ENCODE data around the gene LOXHD1.
A peak's percentile ranks its signal among the peaks of the same experiment; 100 is the strongest.

Gene LOXHD1

GRCh38 chr18:46468426-46469180 lies 188.4 kb downstream of the LOXHD1 start:
- TF ChIP-seq CTCF (IDR thresholded peaks at IDR 0.05): no peak

DNA sequence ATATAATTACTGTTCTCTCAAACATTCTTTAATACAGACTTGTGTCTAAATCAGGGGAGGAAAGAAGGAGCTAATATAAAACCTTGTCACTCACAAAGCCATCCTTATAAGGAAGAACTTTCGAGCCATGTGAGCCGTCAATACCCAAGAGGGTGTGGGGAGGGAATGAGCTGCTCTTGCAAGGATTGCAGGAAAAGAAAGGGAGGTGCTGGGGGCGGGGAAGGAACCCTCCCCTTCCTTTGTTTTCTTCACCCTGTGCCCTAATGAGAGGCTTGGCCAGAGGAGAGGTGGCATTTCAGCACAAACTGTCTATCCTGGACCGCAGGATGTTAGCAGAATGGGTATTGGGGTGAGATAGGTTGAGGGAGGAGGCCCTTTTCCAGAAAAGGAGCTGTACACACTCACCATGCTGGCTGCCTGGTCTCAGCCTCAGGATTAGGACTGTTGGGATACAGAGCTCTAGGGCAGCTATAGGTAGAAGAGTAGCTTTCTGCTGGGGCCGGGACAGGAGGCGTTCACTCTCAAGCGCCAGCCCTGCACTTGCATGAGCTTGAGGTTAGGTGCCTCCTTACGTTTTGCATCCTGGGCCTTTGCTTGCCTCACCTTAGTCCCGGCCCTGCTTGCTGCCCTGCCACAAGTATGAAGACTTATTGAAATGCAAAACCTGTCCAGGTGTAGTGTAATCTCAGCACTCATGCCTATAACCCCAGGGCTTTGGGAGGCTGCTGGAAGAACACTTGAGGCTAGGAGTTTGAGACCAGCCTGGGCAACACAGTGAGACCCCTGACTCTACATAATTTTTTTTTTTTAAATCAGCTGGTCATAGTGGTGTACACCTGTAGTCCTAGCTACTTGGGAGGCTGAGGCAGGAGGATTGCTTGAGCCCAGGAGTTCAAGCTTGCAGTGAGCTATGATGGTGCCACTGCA lies 190.5 kb downstream of the LOXHD1 start:
- Histone ChIP-seq H3K27me3 (ENCODE audit: control insufficient read depth, insufficient read depth, low read length) (no peaks in the 10 kb centered on the region), H3K4me1 (peaks cover 67% of the 10 kb centered on the region), H3K4me3 (ENCODE audit: low read depth, low read length) (no peak overlapping the region), H2AFZ (peak overlapping the region; percentile 23), H3K9ac (no peak overlapping the region), H3K4me2 (ENCODE audit: low read length) (no peak overlapping the region), H3K36me3 (ENCODE audit: control insufficient read depth, insufficient read depth, low read length) (no peaks in the 10 kb centered on the region), H3K9me3 (ENCODE audit: control insufficient read depth, low read length) (no peaks in the 10 kb centered on the region), H3K79me2 (no peaks in the 10 kb centered on the region), H3K27ac (peak overlapping the region; percentile 88)
- no peak for TF ChIP-seq CTCF (IDR thresholded peaks at IDR 0.05)

More at GRCh38 chr18:46468426-46469180, 188.4 kb downstream of the LOXHD1 start:
- Histone ChIP-seq H3K4me2 (ENCODE audit: low read length) (peak overlapping the region; percentile 33), H3K36me3 (ENCODE audit: control insufficient read depth, insufficient read depth, low read length) (no peaks in the 10 kb centered on the region), H3K27ac (peak overlapping the region; percentile 88), H3K4me3 (ENCODE audit: low read depth, low read length) (no peak overlapping the region), H3K79me2 (no peaks in the 10 kb centered on the region), H2AFZ (peak overlapping the region; percentile 35), H3K9ac (no peak overlapping the region), H3K9me3 (ENCODE audit: control insufficient read depth, low read length) (no peaks in the 10 kb centered on the region), H3K27me3 (ENCODE audit: control insufficient read depth, insufficient read depth, low read length) (no peaks in the 10 kb centered on the region), H3K4me1 (peaks cover 74% of the 10 kb centered on the region)

GRCh38 chr18:46464926-46465655 lies 191.9 kb downstream of the LOXHD1 start:
- no peak overlapping the region for H3K9ac ChIP-seq
- peaks cover 58% of the 10 kb centered on the region for H3K4me1 ChIP-seq
- H3K27ac ChIP-seq: peak overlapping the region; percentile 88
- H3K4me3 ChIP-seq (ENCODE audit: low read depth, low read length): no peak overlapping the region
- H3K36me3 ChIP-seq (ENCODE audit: control insufficient read depth, insufficient read depth, low read length): no peaks in the 10 kb centered on the region
- H3K27me3 ChIP-seq (ENCODE audit: control insufficient read depth, insufficient read depth, low read length): no peaks in the 10 kb centered on the region
- TF ChIP-seq CTCF (IDR thresholded peaks at IDR 0.05): peak; percentile 65
- no peaks in the 10 kb centered on the region for H3K79me2 ChIP-seq
- H3K9me3 ChIP-seq (ENCODE audit: control insufficient read depth, low read length): no peaks in the 10 kb centered on the region
- no peak overlapping the region for H3K4me2 ChIP-seq (ENCODE audit: low read length)
- peak overlapping the region; percentile 44 for H2AFZ ChIP-seq

DNA sequence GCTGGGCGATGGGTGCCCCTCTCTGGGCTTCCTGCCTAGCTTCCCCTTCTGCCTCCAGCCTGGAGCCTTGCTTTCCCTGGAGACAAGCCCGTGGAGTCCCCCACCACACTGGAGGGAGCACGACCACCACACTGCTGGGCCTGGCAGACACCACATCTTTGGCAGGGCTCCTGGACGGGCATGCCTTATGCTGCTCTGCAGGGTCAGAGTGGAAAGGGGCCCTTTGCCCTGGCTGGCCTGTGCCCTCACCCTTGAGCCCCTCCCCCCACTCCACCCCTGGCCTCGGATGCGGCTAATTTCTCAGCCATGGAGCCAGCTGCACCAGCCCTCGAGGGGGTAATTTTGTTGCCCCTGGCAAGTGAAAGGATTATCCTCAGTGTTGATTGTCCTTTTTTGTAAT lies 194.5 kb downstream of the LOXHD1 start:
- Histone ChIP-seq H2AFZ (no peak overlapping the region), H3K4me3 (ENCODE audit: low read depth, low read length) (no peak overlapping the region), H3K4me2 (ENCODE audit: low read length) (no peak overlapping the region), H3K27me3 (ENCODE audit: control insufficient read depth, insufficient read depth, low read length) (no peaks in the 10 kb centered on the region), H3K9ac (no peak overlapping the region), H3K9me3 (ENCODE audit: control insufficient read depth, low read length) (no peaks in the 10 kb centered on the region), H3K79me2 (no peaks in the 10 kb centered on the region), H3K36me3 (ENCODE audit: control insufficient read depth, insufficient read depth, low read length) (no peaks in the 10 kb centered on the region), H3K27ac (no peak overlapping the region), H3K4me1 (peaks cover 35% of the 10 kb centered on the region)
- no peak for TF ChIP-seq CTCF (IDR thresholded peaks at IDR 0.05)
